GM04503 (cell line): Measurements from ENCODE around the gene COASY.
"Not testable (repeated sequence)": the region's sequence is repeated elsewhere in the genome, so short reads cannot be mapped to it uniquely, and the experiment has no call there.

ENCODE experiments used
- DNase-seq: peaks from one replicate; pipeline ENCODE4 v3.0.0-alpha.2; 2012; ENCODE audit warnings: low read depth

The COASY gene

DNA sequence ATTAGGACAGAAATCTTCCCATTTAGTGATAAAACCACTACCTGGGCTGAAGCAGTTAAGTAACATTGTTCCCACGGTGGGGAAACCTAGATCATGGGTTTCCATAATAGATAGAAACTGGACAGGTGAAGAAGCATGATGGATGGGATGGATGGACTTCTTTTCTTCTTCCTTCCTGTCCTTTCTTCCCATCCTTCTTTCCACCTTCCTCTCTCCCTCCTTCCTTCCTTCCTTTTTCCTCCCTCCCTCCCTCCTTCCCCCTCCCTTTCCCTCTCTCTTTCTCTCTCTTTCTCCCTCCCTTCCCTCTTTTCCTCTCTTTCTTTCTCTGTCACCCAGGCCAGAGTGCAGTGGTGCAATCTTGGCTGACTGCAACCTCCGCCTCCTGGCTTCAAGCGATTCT, 12.5 kb downstream of the COASY start:
- DNase-seq: no peak

DNA sequence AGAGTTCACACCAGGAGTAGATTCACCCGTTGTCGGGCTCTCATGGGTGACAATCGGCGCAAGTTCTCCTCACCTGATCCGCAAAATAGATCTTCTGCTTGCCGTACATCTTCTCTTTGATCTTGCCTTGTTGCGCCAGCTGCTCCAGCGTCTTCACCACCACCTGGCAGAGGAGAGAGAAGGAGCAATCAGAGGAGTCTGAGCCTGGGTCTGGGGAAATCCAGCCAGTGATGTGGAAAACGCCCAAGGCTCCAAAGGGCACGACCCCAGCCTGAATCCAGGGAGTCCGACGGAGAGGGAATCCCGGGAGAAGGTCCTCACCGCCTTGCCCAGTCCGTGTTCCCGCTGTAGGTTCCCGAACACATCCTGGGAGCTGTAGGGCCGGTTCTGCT, 15.2 kb downstream of the COASY start:
- DNase-seq: no peak

DNA sequence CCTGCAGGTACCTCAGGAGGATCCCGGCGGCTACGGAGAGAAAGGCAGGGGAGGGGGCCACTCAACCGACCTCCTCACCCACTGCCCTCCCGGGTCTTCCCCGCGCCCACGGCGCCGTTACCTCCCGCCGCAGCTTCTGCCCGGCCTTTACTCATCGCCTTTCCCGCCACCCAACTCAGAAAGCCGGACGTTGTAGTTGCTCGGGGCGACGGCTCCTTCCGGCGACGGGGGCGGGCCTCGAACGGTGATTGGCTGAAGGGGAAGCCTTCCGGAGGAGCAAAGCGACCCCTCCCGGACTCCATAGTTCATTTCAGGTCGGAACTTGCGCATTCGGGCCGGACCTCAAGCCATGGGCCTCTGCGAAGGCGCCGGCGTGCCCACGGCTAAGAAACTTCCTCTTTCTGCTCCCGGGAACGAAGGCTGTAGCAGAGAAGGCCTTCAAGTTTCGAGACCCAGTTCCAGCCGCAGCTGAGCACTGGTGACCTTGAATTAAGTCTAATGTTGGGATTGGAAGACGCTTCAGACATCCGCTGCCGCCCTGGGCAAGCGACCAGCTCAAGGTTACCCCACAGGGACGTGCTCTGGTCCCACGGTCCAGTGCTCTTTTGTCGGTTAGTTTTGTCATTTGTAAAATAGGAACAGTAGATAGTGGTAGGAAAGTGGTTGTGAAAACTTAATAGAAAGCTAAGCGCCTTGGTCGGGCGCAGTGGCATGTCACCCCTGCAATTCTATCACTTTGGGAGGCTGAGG, 15.8 kb downstream of the COASY start, which contains the start of gene PSMC3IP:
PSMC3IP (minus strand) TSS at position 198 of the 750 bp plus-strand sequence; CDS start at position 155, 43 bp downstream.
- DNase-seq: peak; percentile 58

DNA sequence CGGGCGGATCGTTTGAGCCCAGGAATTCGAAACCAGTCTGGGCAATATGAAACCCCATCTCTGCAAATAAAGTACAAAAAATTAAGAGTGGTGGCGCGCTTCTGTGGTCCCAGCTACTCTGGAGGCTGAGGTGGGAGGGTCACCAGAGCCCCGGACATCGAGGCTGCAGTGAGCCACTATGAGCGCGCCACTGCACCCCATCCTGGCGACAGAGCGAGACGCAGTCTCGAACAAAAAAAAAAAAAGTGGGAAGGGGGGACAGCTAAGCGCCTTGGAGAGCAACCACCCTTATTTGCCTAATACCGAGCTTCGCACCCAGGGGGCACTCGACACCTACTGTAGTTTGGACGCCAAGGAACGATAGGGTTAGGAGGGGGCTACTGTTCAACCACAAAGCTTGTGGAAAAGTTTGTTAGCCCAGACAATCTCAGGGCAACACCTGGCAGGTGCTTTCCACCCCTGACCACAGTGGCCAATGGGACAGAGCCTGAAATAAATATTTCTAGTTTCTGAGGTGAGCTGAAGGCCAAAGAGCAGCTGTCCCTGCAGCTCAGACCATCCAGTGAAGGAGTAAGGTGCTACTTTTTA, 16.4 kb downstream of the COASY start:
- DNase-seq: no peak

DNA sequence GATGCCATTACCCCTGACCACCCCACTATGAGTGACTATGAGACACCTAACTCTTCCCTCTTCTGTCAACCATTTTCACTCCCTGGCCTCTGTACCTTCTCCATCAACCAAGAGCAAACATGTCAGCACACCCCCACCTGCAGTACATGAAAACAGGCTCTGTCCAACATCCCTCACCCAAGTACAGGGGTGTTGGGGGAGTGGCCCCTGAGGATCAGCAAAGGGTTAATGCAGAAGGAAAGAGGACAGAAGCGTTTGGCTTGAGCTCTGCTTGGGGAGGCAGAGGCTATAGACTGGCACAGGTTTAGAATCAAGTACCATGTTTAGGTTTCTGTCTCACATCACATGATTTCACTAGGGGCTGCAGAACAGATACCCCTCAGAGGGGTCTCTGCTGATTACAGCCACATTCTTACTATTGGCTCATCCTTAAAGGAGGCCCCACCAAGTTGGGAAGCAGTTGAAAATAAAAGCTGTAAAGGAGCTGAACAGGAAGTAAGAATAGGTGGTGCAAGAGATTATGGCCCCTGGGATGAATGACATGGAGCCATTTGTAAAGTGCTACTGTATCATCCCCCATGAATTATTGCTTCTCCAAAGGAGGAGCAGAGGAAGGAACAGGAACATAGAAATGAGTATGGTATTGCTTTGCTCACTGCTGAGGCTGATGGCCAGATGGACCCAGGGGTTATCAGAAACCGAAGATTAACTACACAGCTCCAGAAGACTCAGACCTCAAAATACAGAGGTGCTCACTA, 18.0 kb downstream of the COASY start:
- no peak for DNase-seq

DNA sequence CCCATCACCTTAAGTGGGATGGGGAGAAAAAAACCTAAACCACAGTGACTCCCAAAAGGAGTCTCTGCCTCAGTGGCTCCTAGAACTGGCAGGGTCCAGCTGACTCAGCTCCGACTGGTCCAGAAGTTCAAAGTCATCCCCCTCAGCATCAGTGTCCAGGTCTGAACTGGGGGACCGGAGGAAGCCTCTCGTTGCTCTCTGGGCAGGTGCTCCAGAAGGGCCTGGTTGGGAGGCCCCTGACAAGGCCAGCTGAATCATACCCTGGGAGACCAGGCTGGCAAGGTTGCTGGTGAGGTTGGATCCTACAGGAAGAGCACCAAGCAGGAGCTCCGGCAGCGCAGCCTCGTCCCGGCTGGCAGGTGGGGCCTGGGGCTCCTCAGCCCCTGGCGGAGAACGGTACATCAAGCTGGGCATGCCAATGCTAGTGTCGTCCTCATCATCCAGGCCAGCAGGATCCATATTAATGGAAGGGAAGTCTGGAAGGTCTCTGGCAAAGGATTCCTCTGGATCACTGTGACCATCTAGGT, 19.9 kb downstream of the COASY start:
- no peak for DNase-seq

DNA sequence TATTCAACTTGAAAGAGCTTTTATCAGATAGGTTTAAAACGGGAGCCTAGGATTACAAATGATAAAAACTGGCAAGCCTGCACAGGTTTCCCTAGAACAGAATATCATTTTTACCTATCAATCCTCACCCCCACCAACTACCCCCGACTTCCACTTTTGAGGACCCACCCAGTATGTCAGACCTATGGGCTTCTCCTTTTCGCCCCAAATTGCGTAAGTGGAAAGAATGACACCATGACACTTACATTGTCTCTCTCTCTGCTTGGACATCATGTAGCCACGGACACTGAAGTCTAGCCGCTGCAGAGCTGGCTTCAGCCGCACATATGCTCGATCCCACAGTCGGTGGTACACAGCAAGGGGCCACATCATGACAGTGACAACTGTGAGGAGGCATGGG, 22.9 kb downstream of the COASY start:
- no peak for DNase-seq

DNA sequence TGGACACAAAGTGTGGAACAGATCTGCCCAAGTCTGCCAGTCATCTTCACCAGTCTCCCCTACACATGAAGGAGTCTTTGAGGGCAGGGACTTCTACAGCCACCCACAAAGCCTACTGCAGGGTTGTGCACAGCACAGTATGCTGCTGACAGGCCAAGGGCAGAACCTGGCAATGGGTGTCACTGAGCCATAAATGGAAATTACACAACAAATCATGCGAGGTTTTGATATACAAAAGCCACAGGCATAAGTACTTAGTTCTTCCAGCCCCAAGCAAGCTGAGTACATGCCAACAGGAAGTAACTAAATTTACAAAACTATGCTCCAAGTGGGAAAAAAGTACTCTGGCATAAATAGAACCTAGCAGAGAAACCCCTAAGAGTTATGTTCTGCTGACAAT, 23.4 kb downstream of the COASY start:
- DNase-seq: no peak

DNA sequence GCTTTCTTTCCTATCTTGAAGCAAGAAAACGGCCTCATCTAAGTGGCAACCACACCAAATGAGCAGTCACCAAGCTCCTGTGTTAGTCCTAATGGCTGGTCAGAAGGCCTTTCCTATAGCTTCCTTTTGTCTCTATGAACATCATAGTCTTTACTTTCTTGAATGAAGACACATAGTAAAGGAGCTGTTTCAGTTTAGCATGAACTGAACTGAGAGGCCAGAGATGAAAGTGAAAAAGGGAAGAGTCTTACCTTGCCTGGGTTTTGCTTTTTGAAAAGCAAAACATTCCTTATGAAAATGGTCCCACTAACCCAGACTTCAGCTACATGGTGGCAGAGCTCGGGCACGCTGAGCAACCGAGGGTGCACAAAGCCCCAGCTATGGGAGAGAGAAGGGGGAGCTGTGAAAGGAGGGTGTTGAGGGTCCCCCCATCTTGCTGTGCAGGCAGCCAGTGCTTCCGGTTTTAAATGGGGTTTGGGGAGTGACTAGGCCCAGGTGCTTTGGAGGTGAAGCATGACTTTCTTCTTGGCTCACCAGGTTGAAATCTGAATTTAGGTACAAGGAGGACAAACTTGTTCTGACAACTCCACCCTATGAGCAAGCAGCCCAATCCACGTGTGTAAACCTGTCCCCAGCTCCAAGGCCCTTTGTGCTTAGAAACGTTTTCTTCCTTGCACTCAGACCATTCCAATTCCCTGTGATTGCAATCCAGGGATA, 24.7 kb downstream of the COASY start:
- DNase-seq: no peak

DNA sequence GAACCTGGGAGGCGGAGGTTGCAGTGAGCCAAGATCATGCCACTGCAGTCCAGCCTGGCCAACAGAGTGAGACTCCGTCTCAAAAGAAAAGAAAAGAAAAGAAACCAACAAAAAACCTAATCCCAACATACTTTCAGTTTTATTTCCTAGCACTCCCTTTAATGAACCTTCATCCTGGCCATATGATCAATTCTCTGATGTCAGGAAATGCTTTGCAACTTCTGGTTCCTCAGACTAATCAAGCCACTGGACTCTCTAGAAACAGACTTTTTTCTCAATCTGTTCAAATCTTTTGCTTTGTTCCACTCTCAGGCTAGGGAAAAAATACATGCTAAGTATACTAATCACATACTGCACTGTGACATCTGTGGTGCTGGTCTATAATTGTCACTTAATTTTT, 28.9 kb downstream of the COASY start:
- DNase-seq: no peak

DNA sequence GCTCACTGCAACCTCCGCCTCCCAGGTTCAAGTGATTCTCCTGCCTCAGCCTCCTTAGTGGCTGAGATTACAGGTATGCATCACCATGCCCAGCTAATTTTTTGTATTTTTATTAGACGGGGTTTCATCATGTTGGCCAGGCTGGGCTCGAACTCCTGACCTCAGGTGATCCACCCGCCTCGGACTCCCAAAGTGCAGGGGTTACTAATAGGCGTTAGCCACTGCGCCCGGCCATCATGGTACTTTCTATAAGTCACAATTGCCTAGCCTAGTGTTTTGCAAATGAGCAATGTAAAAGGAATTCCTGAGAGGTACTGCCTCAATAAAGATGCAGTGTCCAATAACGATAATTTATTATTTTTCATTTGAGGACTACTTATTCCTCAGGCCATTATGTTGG, 29.5 kb downstream of the COASY start:
- no peak for DNase-seq

DNA sequence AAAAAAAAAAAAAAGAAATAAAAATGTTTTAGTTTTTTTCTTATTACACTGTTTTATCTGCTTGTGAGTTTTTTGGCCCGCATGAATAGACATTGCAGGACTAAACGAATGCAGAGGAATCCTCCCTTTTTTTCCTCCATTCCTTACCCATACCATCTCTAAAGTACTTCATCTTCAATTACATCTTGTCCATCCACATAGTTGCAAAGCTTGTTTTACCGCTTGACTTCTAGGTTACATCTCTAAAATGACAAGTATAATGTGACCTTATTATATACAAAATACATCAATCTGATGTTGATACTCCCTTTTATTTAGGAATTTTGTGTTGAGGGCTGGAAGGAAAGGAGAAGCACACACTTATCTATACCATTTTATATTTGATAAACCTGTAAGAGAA, 34.4 kb downstream of the COASY start:
- DNase-seq: no peak

DNA sequence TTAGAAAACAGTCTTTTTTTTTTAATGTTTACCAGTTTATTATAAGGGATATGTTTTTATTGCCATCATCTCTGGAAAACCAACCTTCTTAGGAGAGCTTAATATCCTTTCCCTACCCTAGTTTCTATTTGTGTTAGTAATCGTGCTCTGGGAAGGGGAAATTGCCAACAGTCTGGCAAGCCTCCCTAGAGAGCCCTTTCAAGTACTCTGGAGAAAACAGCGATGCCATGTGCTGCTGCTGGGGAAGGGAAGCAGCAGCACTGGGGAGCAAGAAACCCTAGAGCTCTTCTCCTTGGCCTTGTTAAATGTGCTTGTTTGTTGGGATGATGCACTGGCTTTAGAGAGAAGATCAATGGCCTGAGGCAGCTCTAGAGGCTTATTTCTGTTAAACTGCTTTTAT, 37.0 kb downstream of the COASY start:
- DNase-seq: no peak

DNA sequence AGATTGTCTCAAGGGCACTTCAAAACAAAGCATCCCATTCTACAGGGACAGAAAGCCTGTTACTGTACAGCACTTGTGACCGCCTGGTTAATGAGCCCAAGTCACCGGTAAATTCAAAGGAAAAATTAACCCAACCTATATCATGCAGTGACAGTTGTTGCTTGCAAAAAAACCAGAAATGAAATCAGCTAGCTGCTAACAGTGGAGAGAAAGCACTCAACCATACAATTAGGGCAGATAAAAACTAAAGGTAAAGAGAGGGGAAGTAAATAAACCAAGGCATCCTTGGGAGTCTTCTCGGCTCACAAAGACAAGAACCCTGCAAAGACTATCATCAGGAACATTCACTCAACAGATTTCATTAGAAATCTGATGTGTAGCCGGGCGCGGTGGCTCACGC, 41.4 kb downstream of the COASY start:
- DNase-seq: no peak

DNA sequence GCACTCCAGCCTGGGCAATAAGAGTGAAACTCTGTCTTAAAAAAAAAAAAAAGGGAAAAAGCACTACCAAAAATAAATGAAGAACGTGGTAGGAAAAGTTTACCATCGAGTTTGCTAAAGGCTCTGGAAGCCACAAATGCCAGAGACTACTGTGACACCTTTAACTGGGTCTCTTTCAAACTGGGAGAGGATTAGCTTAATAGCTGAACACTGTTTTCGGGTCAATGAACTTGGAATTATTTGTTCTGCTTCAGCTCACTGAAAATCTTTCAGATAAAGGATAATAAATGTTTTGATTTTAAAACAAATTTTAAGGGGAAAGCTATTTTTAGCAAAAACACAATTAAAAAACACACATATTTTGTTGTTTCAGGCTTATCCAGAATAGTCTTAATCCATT, 45.8 kb downstream of the COASY start:
- DNase-seq: no peak

DNA sequence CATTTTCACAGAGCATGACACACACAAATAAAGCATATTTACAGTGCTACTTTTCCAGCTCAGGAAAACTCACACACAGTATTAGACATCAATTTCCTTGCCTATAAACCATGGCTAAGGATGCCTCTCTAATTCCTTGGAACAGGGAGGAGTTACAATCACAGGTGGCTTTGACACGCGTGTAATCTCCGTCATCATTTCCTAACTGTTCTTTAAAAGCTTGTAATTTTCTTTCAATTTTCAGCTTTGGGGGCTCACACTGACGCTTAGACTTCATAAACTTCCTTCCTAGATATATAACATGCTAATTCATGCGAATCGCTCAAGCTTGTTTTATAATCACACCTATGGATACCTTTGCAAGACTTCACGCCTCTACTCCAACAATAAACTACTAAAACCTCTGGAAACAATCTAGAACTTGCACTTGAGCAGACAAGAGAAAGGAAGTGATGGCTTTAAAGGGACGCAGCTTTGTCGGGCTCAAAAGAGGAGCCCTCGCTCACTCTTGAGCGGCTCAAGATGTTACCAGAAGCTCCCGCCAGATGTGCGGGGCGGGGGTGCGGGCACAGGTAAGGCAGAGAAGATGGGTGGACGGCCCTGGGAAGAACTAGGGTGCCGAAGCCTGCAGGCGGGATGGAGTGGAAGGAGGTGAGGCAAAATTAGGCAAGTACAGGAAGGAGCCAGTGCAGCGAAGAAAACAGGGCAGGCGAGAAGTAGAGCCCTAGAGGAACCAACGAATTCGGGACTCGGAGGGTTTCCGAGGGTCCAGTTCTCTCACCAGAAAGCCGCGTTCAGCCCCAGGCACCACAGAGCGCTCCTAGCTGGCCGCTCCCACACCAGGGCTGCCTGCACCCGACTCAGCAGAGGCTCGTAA, 46.6 kb downstream of the COASY start:
- DNase-seq: no peak

DNA sequence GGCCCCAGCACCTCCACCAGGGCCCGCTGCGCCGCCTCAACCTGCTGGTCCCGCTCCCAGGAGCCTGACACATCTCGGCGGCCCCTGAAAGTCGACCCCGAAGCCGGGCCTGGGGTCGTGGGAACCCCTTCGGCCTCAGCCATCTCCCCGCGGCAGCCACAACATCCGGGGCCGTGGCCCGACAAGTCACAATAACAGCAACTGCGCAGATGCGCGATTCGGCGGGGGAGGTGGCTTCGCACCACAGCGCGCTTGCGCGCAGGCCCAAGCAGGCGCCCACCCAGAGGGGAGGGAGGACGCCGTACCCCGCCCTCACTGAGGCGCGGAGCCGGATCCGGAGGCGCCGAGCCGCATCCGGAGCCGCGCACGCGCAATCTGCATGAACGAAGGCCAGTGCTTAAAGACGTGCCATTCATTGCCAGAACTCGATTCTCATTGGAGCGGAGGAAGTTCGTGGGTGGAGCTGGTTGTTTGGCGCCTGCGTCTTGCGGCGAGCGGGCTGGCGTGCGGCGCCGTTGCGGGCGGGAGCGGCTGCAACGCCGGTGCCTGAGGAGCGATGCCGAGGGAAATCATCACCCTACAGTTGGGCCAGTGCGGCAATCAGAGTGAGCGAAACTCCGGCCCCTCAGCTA, 47.4 kb downstream of the COASY start, which contains the start of the genes RETREG3 and TUBG1:
RETREG3 (minus strand) TSS at position 193 of the 632 bp plus-strand sequence; CDS start at position 143, 50 bp downstream.
TUBG1 (plus strand) TSS at position 502 of the 632 bp plus-strand sequence; CDS start at position 557, 55 bp downstream.
- DNase-seq: peak; percentile 94

DNA sequence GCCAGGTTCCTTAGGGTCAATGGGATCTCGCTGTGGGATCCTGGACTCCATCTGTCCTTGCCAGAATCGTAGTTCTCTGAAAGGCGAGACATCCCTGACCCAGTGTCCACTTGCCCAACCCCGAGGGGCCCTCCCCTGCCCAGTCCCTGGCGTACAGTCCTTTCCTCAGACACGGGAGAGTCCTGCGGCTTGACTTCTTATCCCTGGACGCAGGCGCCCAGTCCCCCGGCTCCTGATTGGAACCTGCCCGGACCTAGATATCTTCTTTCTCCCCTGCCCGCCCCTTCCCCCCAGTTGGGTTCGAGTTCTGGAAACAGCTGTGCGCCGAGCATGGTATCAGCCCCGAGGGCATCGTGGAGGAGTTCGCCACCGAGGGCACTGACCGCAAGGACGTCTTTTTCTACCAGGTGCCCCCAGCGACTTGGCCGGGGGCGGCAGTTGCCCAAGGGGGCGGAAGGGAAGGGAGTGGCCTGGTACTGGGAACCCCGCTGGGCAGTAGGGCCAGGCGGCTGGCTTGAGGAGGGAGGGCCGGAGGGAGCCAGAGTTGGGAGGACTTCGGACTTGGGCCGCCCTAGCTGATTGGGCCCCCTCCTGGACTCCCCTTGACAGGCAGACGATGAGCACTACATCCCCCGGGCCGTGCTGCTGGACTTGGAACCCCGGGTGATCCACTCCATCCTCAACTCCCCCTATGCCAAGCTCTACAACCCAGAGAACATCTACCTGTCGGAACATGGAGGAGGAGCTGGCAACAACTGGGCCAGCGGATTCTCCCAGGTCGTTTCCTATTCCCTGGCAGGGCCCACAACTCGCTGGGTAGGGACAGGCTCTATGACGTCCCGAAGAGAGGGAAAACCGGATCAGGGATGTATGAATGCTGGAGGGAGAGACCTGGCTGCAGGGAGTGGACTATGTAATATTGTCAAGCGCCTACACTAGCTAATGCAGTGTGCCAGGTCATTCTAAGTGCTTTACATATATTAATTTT, 48.2 kb downstream of the COASY start:
- not testable (repeated sequence) for DNase-seq

DNA sequence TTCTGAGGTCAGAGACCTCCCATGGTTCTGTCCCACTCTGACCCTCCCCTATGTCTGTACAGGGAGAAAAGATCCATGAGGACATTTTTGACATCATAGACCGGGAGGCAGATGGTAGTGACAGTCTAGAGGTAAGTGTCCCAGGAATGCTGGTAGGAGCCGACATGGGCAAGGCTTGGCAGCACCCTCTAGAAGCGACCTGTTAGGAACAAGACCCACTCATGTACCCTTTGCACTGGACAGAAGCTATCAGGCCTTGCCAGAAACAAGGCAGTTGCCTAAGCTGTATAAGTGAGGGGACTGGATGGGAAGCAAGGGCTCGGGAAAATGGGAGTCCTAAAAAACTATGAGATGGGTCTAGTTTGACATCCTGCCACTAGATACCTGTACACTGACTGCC, 50.1 kb downstream of the COASY start:
- DNase-seq: no peak
